Liver (tissue), 9 donors: ENCODE data around the gene FAM124A. TPM values are rescaled to one million over a fixed set of nuclear protein-coding genes. Genes with fewer than 3 reads are reported as not detected.

ENCODE experiments used
- DNase-seq: peaks from one replicate; pipeline ENCODE4 v3.0.0-alpha.2; 2017; ENCODE audit warnings: low spot score
- H3K27ac ChIP-seq, 2 donors: one replicate each; pipeline ENCODE4 v1.7.0; 2013; ENCODE audit warnings: inconsistent platforms in 2 of 2, low read length in 2 of 2, control low read depth in 1 of 2, low read depth in 1 of 2, mild to moderate bottlenecking in 1 of 2
- H3K27me3 ChIP-seq, 4 donors: one replicate each; pipeline versions ENCODE4 v1.6.1 to v1.7.0; 2013; ENCODE audit warnings: low read length in 3 of 4, inconsistent platforms in 1 of 4, mild to moderate bottlenecking in 1 of 4, moderate library complexity in 1 of 4; ENCODE audit not compliant: control insufficient read depth in 4 of 4, insufficient read depth in 4 of 4
- H3K36me3 ChIP-seq, 4 donors: one replicate each; pipeline versions ENCODE4 v1.6.1 to v1.7.0; 2013; ENCODE audit warnings: low read length in 3 of 4, mild to moderate bottlenecking in 3 of 4, low read depth in 1 of 4, moderate library complexity in 1 of 4; ENCODE audit not compliant: control insufficient read depth in 4 of 4, insufficient read depth in 3 of 4
- H3K4me1 ChIP-seq, 4 donors: one replicate each; pipeline versions ENCODE4 v1.6.1 to v1.7.0; 2013; ENCODE audit warnings: low read length in 3 of 4, mild to moderate bottlenecking in 3 of 4, moderate library complexity in 1 of 4; ENCODE audit not compliant: control insufficient read depth in 4 of 4, insufficient read depth in 4 of 4
- H3K4me3 ChIP-seq, 3 donors: one replicate each; pipeline versions ENCODE4 v1.6.1 to v1.7.0; 2013; ENCODE audit warnings: low read length in 3 of 3, control low read depth in 1 of 3, low read depth in 1 of 3, mild to moderate bottlenecking in 1 of 3
- H3K9ac ChIP-seq, 2 donors: one replicate each; pipeline ENCODE4 v1.7.0; 2013; ENCODE audit warnings: low read length in 2 of 2, mild to moderate bottlenecking in 2 of 2, moderate library complexity in 2 of 2, control low read depth in 1 of 2, low read depth in 1 of 2
- H3K9me3 ChIP-seq, 4 donors: one replicate each; pipeline versions ENCODE4 v1.6.1 to v1.7.0; 2013; ENCODE audit warnings: low read length in 3 of 4; ENCODE audit not compliant: control insufficient read depth in 4 of 4
- EGR1 ChIP-seq, 2 donors: IDR thresholded peaks; 2 replicates each; pipeline ENCODE4 v1.6.1; 2016 to 2018; ENCODE audit warnings: antibody characterized with exemption in 2 of 2, low read depth in 2 of 2
- FOXA1 ChIP-seq: IDR thresholded peaks from 2 replicates; pipeline ENCODE4 v1.6.1; 2016; ENCODE audit warnings: antibody characterized with exemption
- FOXA2 ChIP-seq: IDR thresholded peaks from 2 replicates; pipeline ENCODE4 v1.6.1; 2016; ENCODE audit warnings: antibody characterized with exemption
- GABPA ChIP-seq, 2 donors: IDR thresholded peaks in 1 of 2; conservative IDR thresholded peaks in 1 of 2; 2 replicates each; pipeline ENCODE4 v1.6.1; 2016; ENCODE audit warnings: antibody characterized with exemption in 2 of 2, mild to moderate bottlenecking in 1 of 2, moderate library complexity in 1 of 2
- HNF4A ChIP-seq, 2 donors: conservative IDR thresholded peaks; 2 replicates each; pipeline ENCODE4 v1.6.1; 2016; ENCODE audit warnings: antibody characterized with exemption in 2 of 2, mild to moderate bottlenecking in 2 of 2
- HNF4G ChIP-seq: IDR thresholded peaks from 2 replicates; pipeline ENCODE4 v1.6.1; 2016; ENCODE audit warnings: antibody characterized with exemption
- JUND ChIP-seq, 2 donors: IDR thresholded peaks; 2 replicates each; pipeline ENCODE4 v1.6.1; 2016; ENCODE audit warnings: antibody characterized with exemption in 2 of 2
- NR2F2 ChIP-seq: IDR thresholded peaks from 2 replicates; pipeline ENCODE4 v1.6.1; 2016; ENCODE audit warnings: antibody characterized with exemption
- RAD21 ChIP-seq, 2 donors: IDR thresholded peaks; 2 replicates each; pipeline ENCODE4 v1.6.1; 2016; ENCODE audit warnings: antibody characterized with exemption in 2 of 2, mild to moderate bottlenecking in 2 of 2
- RXRA ChIP-seq, 2 donors: IDR thresholded peaks; 2 replicates each; pipeline ENCODE4 v1.6.1; 2017 to 2018; ENCODE audit warnings: antibody characterized with exemption in 2 of 2, mild to moderate bottlenecking in 1 of 2
- SP1 ChIP-seq: IDR thresholded peaks from 2 replicates; pipeline ENCODE4 v1.6.1; 2018; ENCODE audit warnings: antibody characterized with exemption, mild to moderate bottlenecking
- TAF1 ChIP-seq: conservative IDR thresholded peaks from 2 replicates; pipeline ENCODE4 v1.6.1; 2016; ENCODE audit warnings: antibody characterized with exemption, mild to moderate bottlenecking
- YY1 ChIP-seq: IDR thresholded peaks from 2 replicates; pipeline ENCODE4 v1.6.1; 2016; ENCODE audit warnings: antibody characterized with exemption, mild to moderate bottlenecking
- WGBS: extraction: QIAGEN DNeasy Blood & Tissue Kit; methylation state at CpG from one replicate; pipeline ENCODE4 v1.1.7; 2013; 5-methylcytosine and 5-hydroxymethylcytosine counted together
- polyA plus RNA-seq, 2 donors: library from polyadenylated mRNA; stranded (reverse) in 1 of 2; unstranded in 1 of 2; fragments of 200-250 nt in 1 of 2; fragments of >200 nt in 1 of 2; fragmentation: Nextera tagmentation in 1 of 2; extraction: Ambion mirVana in 1 of 2; gene quantifications; one replicate each; pipeline versions ENCODE4 v1.2.1 to v1.2.3, GENCODE V29; 2013 to 2015
- total RNA-seq, 2 donors: library from RNA; depleted of rRNA; stranded (reverse); fragments of >200 nt; gene quantifications; one replicate each; pipeline ENCODE4 v1.2.3, GENCODE V29; 2014
- TF ChIP-seq, protein P1 (sequence below): IDR thresholded peaks from 2 replicates; pipeline ENCODE4 v1.6.1; 2016; ENCODE audit warnings: antibody characterized with exemption
- TF ChIP-seq, protein P2 (sequence below): IDR thresholded peaks from 2 replicates; pipeline ENCODE4 v1.6.1; 2016; ENCODE audit warnings: antibody characterized with exemption, mild to moderate bottlenecking
- TF ChIP-seq, protein P3 (sequence below): IDR thresholded peaks from 2 replicates; pipeline ENCODE4 v1.6.1; 2016; ENCODE audit warnings: antibody characterized with exemption
- TF ChIP-seq, protein P4 (sequence below): fragments of 150-350 bp; IDR thresholded peaks from 2 replicates; pipeline ENCODE4 v1.5.1; 2017; ENCODE audit warnings: improper control_type of control experiment, low read depth, low read length; ENCODE audit not compliant: missing input control
- TF ChIP-seq, protein P5 (sequence below): IDR thresholded peaks from 2 replicates; pipeline ENCODE4 v1.6.1; 2016; ENCODE audit warnings: antibody characterized with exemption
- donor health status: healthy.
- donor health status: healthy.
- donor health status: healthy.
- donor health status: healthy.
- donor health status: healthy.

The FAM124A gene
- total and polyA plus RNA-seq, 4 donors: 0.33 to 0.92 (median 0.46) TPM

DNA sequence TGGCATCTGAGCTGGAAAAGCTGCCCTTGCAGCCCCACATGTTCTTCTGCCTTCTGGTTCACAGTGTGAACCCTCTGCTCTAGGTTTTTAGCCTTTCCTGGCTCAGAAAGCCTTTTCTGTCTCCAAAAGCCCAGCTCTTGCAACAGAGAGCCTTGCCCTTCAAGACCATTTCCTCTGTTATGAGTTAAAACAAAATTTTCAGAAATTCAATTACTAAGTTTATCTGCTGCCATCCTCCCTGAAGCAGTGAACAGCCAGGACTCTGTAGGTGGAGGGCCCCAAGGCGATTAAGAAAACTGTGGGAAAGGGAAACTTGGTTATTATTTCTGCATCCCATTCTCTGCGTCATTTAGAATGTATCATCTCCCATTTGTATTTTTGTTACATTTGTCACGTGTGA is 18.8 kb downstream of the FAM124A start:
- no peaks in the 10 kb centered on the region for H3K4me1 ChIP-seq
- H3K9ac ChIP-seq: no peak overlapping the region
- peaks cover 0 to 2% (median 0%) of the 10 kb centered on the region in 4 donors for H3K27me3 ChIP-seq
- DNase-seq: no peak
- WGBS: 77% methylated on average over 3 of the region's 3 CpGs
- no peak overlapping the region for H3K4me3 ChIP-seq
- no peaks in the 10 kb centered on the region for H3K36me3 ChIP-seq
- no peak for TF ChIP-seq HNF4A (conservative IDR thresholded peaks at IDR 0.05)
- TF ChIP-seq RXRA (IDR thresholded peaks at IDR 0.05): peak in 1 of 2 donors; percentile 10
- TF ChIP-seq, protein P1, sequence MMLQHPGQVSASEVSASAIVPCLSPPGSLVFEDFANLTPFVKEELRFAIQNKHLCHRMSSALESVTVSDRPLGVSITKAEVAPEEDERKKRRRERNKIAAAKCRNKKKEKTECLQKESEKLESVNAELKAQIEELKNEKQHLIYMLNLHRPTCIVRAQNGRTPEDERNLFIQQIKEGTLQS: no peak
- no peak for TF ChIP-seq FOXA2
- no peak for TF ChIP-seq TAF1
- peak; percentile 59 for TF ChIP-seq NR2F2
- TF ChIP-seq, protein P2, sequence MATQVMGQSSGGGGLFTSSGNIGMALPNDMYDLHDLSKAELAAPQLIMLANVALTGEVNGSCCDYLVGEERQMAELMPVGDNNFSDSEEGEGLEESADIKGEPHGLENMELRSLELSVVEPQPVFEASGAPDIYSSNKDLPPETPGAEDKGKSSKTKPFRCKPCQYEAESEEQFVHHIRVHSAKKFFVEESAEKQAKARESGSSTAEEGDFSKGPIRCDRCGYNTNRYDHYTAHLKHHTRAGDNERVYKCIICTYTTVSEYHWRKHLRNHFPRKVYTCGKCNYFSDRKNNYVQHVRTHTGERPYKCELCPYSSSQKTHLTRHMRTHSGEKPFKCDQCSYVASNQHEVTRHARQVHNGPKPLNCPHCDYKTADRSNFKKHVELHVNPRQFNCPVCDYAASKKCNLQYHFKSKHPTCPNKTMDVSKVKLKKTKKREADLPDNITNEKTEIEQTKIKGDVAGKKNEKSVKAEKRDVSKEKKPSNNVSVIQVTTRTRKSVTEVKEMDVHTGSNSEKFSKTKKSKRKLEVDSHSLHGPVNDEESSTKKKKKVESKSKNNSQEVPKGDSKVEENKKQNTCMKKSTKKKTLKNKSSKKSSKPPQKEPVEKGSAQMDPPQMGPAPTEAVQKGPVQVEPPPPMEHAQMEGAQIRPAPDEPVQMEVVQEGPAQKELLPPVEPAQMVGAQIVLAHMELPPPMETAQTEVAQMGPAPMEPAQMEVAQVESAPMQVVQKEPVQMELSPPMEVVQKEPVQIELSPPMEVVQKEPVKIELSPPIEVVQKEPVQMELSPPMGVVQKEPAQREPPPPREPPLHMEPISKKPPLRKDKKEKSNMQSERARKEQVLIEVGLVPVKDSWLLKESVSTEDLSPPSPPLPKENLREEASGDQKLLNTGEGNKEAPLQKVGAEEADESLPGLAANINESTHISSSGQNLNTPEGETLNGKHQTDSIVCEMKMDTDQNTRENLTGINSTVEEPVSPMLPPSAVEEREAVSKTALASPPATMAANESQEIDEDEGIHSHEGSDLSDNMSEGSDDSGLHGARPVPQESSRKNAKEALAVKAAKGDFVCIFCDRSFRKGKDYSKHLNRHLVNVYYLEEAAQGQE: no peak
- no peak for TF ChIP-seq YY1
- TF ChIP-seq SP1: no peak
- no peak for TF ChIP-seq JUND (IDR thresholded peaks at IDR 0.05)
- no peaks in the 10 kb centered on the region for H3K9me3 ChIP-seq
- peak overlapping the region in 1 of 2 donors; percentile 30 for H3K27ac ChIP-seq

DNA sequence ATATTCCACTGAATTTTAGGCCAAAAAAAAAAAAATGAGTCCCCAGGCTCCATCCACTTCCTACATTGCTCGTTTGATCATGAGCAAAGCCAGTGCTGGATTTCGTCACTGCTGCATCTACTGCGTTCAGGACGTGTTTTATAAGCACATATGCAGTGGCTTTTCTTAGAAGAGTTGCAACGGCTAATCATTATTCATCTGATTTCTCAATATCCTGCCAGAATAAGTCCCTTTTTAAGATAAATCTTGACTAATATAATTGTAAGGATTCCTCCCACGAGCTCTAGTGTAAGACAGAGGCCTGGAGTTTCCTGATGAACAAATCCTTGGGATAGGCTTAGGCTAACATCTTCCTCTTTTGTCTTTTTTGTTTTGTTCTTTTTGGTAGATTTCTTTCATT is 19.5 kb downstream of the FAM124A start:
- TF ChIP-seq GABPA (IDR thresholded peaks at IDR 0.05 in 1 of 2, conservative IDR thresholded peaks at IDR 0.05 in 1 of 2) (no peak), YY1 (no peak), EGR1 (IDR thresholded peaks at IDR 0.05; ENCODE audit: low read depth in 2 of 2) (no peak), RAD21 (IDR thresholded peaks at IDR 0.05) (no peak), NR2F2 (no peak), TAF1 (no peak), HNF4G (no peak), SP1 (no peak), RXRA (IDR thresholded peaks at IDR 0.05) (no peak), FOXA2 (no peak), FOXA1 (no peak)
- TF ChIP-seq, protein P3, sequence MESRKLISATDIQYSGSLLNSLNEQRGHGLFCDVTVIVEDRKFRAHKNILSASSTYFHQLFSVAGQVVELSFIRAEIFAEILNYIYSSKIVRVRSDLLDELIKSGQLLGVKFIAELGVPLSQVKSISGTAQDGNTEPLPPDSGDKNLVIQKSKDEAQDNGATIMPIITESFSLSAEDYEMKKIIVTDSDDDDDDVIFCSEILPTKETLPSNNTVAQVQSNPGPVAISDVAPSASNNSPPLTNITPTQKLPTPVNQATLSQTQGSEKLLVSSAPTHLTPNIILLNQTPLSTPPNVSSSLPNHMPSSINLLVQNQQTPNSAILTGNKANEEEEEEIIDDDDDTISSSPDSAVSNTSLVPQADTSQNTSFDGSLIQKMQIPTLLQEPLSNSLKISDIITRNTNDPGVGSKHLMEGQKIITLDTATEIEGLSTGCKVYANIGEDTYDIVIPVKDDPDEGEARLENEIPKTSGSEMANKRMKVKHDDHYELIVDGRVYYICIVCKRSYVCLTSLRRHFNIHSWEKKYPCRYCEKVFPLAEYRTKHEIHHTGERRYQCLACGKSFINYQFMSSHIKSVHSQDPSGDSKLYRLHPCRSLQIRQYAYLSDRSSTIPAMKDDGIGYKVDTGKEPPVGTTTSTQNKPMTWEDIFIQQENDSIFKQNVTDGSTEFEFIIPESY: no peak
- TF ChIP-seq, protein P4, sequence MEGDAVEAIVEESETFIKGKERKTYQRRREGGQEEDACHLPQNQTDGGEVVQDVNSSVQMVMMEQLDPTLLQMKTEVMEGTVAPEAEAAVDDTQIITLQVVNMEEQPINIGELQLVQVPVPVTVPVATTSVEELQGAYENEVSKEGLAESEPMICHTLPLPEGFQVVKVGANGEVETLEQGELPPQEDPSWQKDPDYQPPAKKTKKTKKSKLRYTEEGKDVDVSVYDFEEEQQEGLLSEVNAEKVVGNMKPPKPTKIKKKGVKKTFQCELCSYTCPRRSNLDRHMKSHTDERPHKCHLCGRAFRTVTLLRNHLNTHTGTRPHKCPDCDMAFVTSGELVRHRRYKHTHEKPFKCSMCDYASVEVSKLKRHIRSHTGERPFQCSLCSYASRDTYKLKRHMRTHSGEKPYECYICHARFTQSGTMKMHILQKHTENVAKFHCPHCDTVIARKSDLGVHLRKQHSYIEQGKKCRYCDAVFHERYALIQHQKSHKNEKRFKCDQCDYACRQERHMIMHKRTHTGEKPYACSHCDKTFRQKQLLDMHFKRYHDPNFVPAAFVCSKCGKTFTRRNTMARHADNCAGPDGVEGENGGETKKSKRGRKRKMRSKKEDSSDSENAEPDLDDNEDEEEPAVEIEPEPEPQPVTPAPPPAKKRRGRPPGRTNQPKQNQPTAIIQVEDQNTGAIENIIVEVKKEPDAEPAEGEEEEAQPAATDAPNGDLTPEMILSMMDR: no peak
- TF ChIP-seq, protein P1: no peak
- TF ChIP-seq, protein P2: no peak
- TF ChIP-seq, protein P5, sequence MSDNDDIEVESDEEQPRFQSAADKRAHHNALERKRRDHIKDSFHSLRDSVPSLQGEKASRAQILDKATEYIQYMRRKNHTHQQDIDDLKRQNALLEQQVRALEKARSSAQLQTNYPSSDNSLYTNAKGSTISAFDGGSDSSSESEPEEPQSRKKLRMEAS: no peak
- no peak for DNase-seq
- Histone ChIP-seq H3K27ac (no peak overlapping the region), H3K4me1 (no peaks in the 10 kb centered on the region), H3K36me3 (no peaks in the 10 kb centered on the region), H3K27me3 (peaks cover 0 to 2% (median 0%) of the 10 kb centered on the region in 4 donors), H3K9me3 (no peaks in the 10 kb centered on the region), H3K4me3 (no peak overlapping the region), H3K9ac (no peak overlapping the region)
- 67% methylated on average over 6 of the region's 6 CpGs for WGBS
